Colonic mucosa (tissue), 4 donors: ENCODE data around the gene NUMB. TPM values are rescaled to one million over a fixed set of nuclear protein-coding genes. Genes with fewer than 3 reads are reported as not detected.

Source experiments
- DNase-seq: peaks from one replicate; pipeline ENCODE4 v3.0.0-alpha.2; 2020
- H3K27ac ChIP-seq: fragments of 200-600 bp; one replicate; pipeline ENCODE4 v1.8.0; 2021
- H3K27me3 ChIP-seq: fragments of 200-600 bp; one replicate; pipeline ENCODE4 v1.8.0; 2021
- H3K36me3 ChIP-seq: fragments of 200-600 bp; one replicate; pipeline ENCODE4 v1.8.0; 2021
- H3K4me1 ChIP-seq: fragments of 200-600 bp; one replicate; pipeline ENCODE4 v1.8.0; 2021; ENCODE audit warnings: mild to moderate bottlenecking
- H3K4me3 ChIP-seq: fragments of 200-600 bp; one replicate; pipeline ENCODE4 v1.8.0; 2021
- H3K9ac ChIP-seq, 2 donors: one replicate each; pipeline ENCODE4 v1.7.0; 2013; ENCODE audit warnings: control low read depth in 2 of 2, low read depth in 2 of 2, low read length in 2 of 2
- H3K9me3 ChIP-seq: fragments of 200-600 bp; one replicate; pipeline ENCODE4 v1.8.0; 2021
- intact Hi-C: fragments of 100-400 bp; cut with DNase I; formaldehyde crosslinking; loops from one replicate; pipeline ENCODE4 v1.14.1; 2022
- total RNA-seq, 2 donors: library from RNA; stranded (reverse); fragmentation: NEBNext Ultra II Directional in 1 of 2; extraction: Animal tissue kit (Norgen Biotek cat#: 25700) in 1 of 2; gene quantifications; one replicate each; pipeline ENCODE4 v1.2.1, GENCODE V29; 2021
- TF ChIP-seq, protein P1 (sequence below): fragments of 200-600 bp; IDR thresholded peaks from one replicate; pipeline ENCODE4 v1.8.0; 2022; ENCODE audit warnings: antibody characterized with exemption, mild to moderate bottlenecking
- donor health status: healthy.
- donor health status: DM: no; HTN: no; CAD: no.
- donor health status: DM: no; HTN: no; CAD: no.

The NUMB gene
- total RNA-seq, 2 donors from 2014 or later: 83.1 to 116 TPM

DNA sequence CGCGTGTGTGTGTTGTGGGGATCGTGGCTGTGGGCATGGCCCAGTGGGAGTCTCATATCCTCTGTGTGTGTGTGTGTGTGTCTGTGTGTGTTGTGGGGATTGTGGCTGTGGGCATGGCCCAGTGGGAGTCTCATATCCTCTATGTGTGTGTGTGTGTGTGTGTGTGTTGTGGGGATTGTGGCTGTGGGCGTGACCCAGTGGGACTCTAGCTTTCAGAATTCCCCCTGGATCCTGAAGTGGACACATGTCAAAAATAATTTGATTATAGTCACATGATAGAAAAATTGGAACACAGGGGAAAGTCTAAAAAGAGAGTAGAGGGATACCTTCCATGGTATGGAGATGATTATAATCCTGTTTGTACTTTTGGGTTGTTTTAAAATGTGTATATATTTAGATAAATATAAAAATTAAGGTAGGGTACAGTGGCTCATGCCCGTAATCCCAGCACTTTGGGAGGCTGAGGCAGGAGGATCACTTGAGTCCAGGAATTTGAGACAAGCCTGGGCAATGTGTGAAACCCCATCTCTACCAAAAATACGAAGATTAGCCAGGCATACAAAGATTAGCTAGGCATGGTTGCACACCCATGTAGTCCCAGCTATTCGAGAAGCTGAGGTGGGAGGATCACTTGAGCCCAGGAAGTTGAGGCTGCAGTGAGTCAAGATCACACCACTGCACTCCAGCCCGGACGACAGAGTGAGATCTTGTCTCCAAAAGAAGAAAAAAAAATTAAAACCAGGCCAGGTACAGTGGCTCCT is 210.1 kb downstream of the NUMB start:
- TF ChIP-seq, protein P1, sequence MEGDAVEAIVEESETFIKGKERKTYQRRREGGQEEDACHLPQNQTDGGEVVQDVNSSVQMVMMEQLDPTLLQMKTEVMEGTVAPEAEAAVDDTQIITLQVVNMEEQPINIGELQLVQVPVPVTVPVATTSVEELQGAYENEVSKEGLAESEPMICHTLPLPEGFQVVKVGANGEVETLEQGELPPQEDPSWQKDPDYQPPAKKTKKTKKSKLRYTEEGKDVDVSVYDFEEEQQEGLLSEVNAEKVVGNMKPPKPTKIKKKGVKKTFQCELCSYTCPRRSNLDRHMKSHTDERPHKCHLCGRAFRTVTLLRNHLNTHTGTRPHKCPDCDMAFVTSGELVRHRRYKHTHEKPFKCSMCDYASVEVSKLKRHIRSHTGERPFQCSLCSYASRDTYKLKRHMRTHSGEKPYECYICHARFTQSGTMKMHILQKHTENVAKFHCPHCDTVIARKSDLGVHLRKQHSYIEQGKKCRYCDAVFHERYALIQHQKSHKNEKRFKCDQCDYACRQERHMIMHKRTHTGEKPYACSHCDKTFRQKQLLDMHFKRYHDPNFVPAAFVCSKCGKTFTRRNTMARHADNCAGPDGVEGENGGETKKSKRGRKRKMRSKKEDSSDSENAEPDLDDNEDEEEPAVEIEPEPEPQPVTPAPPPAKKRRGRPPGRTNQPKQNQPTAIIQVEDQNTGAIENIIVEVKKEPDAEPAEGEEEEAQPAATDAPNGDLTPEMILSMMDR: no peak
- no peaks in the 10 kb centered on the region for H3K4me1 ChIP-seq
- H3K4me3 ChIP-seq: no peak overlapping the region
- intact Hi-C loops: no loop called here
- no peak overlapping the region for H3K9ac ChIP-seq
- H3K36me3 ChIP-seq: no peaks in the 10 kb centered on the region
- no peaks in the 10 kb centered on the region for H3K27me3 ChIP-seq
- DNase-seq: no peak
- H3K27ac ChIP-seq: no peak overlapping the region
- no peaks in the 10 kb centered on the region for H3K9me3 ChIP-seq

DNA sequence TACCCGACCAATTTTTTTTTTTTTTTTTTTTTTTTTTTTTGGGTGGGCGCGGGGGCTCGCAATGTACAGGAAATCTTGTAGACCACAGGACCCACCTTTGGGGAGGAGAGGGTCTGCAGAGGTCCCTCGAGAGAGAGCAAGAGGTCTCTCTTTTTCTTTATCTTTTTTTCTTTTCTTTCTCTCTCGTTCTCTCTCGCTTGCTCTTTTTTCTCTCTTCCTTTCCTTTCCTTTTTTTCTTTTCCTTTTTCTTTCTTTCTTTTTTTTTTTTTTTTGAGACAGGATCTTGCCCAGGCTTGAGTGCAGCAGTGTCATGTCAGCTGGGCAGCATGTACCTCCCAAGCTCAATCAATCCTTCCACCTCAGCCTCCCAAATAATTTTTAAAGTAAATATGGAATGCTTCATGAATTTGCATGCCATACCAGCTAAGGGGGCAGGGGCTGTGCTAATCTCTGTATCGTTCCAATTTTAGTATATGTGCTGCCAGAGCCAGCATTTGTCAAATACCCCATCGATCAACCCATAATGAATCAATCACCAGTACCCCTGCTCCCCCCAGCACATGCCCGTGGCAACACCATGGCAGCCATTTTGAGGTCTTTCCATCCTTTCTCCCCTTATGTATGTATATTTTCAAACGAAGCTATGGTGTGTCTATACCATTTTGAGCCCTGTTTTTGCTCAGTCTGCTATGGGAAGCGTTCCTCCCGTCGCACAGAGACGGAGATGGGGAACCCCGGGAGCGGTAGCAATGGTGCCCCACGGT is 211.8 kb downstream of the NUMB start:
- Histone ChIP-seq H3K4me3 (peak overlapping the region; percentile 43), H3K9me3 (no peaks in the 10 kb centered on the region), H3K36me3 (no peaks in the 10 kb centered on the region), H3K4me1 (no peaks in the 10 kb centered on the region), H3K9ac (no peak overlapping the region), H3K27me3 (no peaks in the 10 kb centered on the region), H3K27ac (no peak overlapping the region)
- intact Hi-C loops: no loop called here
- DNase-seq: no peak
- TF ChIP-seq, protein P1: no peak

DNA sequence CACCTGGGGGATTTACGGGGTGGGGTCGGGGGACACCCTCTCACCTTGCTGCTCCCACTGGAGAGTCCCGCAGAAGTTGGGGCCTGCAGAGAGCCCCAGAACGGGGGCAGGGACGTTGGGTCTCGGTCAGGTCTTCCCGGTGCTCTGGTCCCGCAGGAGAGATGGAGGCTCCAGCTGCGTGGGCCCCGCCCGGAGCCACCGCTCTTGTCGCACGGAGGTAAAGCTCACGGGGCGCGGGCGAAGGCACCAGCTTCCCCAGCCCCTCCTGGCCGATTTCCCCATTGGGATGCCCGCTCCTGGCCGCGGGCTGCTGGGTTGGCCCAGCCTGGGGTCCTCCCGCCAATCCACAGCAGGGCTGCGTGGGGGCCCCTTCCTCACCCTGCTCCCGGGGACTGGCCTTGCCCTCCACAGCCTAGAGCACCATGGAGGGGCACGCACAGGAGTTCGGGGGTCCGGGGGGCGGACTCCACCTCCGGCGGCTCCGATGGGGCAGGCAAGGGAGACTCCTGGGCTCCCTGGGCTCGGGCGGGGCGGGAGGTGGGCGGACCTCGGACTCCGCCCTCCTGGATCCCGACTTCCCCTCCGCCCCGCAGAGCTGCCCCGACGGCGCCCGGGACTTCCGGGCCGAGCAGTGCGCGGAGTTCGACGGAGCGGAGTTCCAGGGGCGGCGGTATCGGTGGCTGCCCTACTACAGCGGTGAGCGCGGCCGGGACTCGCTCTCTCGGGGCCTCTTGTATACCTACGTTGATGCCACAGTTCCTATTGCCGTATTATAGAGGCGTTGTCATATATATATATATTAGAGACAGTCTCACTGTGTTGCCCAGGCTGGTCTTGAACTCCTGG is 212.6 kb downstream of the NUMB start:
- no peaks in the 10 kb centered on the region for H3K36me3 ChIP-seq
- intact Hi-C loops: no loop called here

DNA sequence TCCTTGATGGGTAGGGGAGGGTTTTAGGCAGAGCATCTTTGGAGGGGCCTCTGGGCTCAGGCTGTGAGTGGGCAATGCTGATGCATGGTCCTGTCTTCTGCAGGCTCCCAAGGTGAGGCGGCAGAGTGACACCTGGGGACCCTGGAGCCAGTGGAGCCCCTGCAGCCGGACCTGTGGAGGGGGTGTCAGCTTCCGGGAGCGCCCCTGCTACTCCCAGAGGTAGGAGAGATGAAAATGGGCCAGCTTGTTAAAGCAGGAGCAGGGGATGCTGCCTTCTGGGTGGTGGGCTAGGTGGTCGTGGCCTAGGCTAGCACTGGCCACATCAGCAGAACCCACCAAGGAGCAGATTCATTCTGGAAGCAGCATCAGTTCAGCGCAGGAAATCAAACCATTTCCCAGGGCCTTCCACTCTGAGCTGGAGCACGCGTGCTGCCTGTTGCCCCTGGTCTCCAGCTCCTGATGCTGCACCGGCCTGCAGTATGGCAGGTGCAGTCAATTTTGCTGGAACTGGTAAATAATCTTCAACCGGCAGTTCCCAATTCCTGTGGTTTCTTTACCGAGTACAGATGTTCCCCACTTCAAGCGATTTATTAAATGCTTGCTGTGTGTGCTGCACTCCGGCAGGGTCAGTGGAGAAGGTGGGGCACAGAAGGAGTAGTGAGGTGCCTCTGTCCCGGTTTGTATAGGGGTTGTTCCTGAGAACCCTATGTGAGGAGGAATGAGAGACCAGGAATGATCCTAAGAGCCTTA is 213.6 kb downstream of the NUMB start:
- Histone ChIP-seq H3K4me3 (no peak overlapping the region), H3K27me3 (no peaks in the 10 kb centered on the region), H3K9me3 (no peaks in the 10 kb centered on the region), H3K27ac (no peak overlapping the region), H3K9ac (no peak overlapping the region), H3K36me3 (no peaks in the 10 kb centered on the region), H3K4me1 (no peaks in the 10 kb centered on the region)
- intact Hi-C loops: no loop called here
- TF ChIP-seq, protein P1: no peak
- no peak for DNase-seq

More for the DNA sequence above, 212.6 kb downstream of the NUMB start:
- TF ChIP-seq, protein P1: no peak
- H3K4me1 ChIP-seq: no peaks in the 10 kb centered on the region
- H3K9me3 ChIP-seq: no peaks in the 10 kb centered on the region
- peak overlapping the region; percentile 43 for H3K4me3 ChIP-seq
- DNase-seq: peak; percentile 42
- H3K9ac ChIP-seq: peak overlapping the region; percentile 40 to 50
- no peak overlapping the region for H3K27ac ChIP-seq
- no peaks in the 10 kb centered on the region for H3K27me3 ChIP-seq

DNA sequence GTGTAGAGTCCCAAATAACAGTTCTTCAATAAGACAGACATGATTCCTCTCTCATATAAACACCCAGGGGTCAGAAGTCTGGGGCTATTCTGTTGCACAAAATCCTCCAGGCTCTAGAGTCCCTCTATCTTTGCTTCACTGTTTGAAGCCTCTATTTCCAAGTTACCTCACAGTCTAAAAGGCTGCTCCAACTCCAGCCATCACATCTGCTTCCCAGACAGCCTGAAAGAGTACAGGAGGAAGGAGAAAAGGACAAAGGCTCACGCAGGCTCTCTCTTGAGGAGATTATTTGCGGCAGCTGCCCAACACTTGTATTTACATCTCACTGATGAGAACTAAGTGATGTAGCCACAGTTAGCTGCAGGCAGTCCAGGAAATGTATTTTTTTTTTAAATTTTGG is 214.6 kb downstream of the NUMB start:
- TF ChIP-seq, protein P1: no peak
- no peaks in the 10 kb centered on the region for H3K9me3 ChIP-seq
- no peak overlapping the region for H3K9ac ChIP-seq
- H3K4me1 ChIP-seq: peaks cover 1% of the 10 kb centered on the region
- H3K27ac ChIP-seq: no peak overlapping the region
- DNase-seq: no peak
- no peaks in the 10 kb centered on the region for H3K36me3 ChIP-seq
- peaks cover 5% of the 10 kb centered on the region for H3K27me3 ChIP-seq
- no peak overlapping the region for H3K4me3 ChIP-seq
- intact Hi-C loops: no loop called here
